Thymus (tissue), 11 donors: ENCODE results near the gene PYROXD2. TPM values are rescaled to one million over a fixed set of nuclear protein-coding genes. Genes with fewer than 3 reads are reported as not detected.

Source experiments
- DNase-seq, 9 donors: peaks; one replicate each; pipeline ENCODE4 v3.0.0-alpha.2; 2013; ENCODE audit warnings: low spot score in 9 of 9, low read depth in 6 of 9, missing footprints in 1 of 9
- H3K27ac ChIP-seq, 2 donors: one replicate each; pipeline ENCODE4 v1.5.1; 2013; ENCODE audit warnings: control low read depth in 1 of 2, low read depth in 1 of 2, low read length in 1 of 2, mild to moderate bottlenecking in 1 of 2, moderate library complexity in 1 of 2
- H3K27me3 ChIP-seq, 2 donors: one replicate each; pipeline ENCODE4 v1.5.1; 2013; ENCODE audit warnings: low read length in 1 of 2; ENCODE audit not compliant: control insufficient read depth in 2 of 2, insufficient read depth in 1 of 2
- H3K36me3 ChIP-seq, 2 donors: one replicate each; pipeline ENCODE4 v1.5.1; 2013; ENCODE audit warnings: low read length in 1 of 2, mild to moderate bottlenecking in 1 of 2, moderate library complexity in 1 of 2; ENCODE audit not compliant: control insufficient read depth in 2 of 2, insufficient read depth in 2 of 2
- H3K4me1 ChIP-seq, 2 donors: one replicate each; pipeline ENCODE4 v1.5.1; 2013; ENCODE audit warnings: low read length in 2 of 2; ENCODE audit not compliant: control insufficient read depth in 2 of 2, insufficient read depth in 2 of 2
- H3K4me3 ChIP-seq, 2 donors: one replicate each; pipeline ENCODE4 v1.5.1; 2013; ENCODE audit warnings: low read length in 2 of 2, control low read depth in 1 of 2, mild to moderate bottlenecking in 1 of 2
- H3K9me3 ChIP-seq, 2 donors: one replicate each; pipeline ENCODE4 v1.5.1; 2013; ENCODE audit warnings: low read length in 1 of 2, mild to moderate bottlenecking in 1 of 2; ENCODE audit not compliant: control insufficient read depth in 2 of 2, insufficient read depth in 1 of 2
- WGBS: extraction: QIAGEN DNeasy Blood & Tissue Kit; methylation state at CpG from one replicate; pipeline ENCODE4 v1.1.7; 2013; 5-methylcytosine and 5-hydroxymethylcytosine counted together
- polyA plus RNA-seq: library from polyadenylated mRNA; stranded (reverse); fragments of 200-250 nt; gene quantifications from one replicate; pipeline ENCODE4 v1.2.3, GENCODE V29; 2013
- total RNA-seq: library from RNA; stranded (reverse); fragments of 120-200 nt; gene quantifications from one replicate; pipeline ENCODE4 v1.2.4, GENCODE V29; 2013
- donor health status: healthy.

PYROXD2 gene
- total and polyA plus RNA-seq, 2 donors: 2.0 to 17.8 TPM

DNA sequence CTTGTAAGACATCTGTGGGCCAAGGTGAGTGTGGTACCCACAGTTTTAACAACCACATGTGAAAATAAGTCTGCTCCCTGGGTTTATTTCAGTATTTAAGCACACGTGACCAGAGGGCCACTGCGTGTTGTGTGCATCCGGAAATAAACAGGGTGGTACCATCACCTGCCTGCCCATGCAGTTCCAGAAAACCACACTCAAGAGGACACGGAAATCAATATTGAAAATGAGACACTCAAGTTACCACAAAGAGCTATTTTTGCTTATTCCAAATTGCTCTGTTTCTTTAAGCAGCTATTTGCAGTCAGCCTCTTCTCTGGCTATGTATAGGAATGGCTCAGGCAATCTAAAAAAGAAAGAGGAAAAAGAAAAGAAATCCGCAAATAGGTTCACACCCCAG is 75.2 kb downstream of the PYROXD2 start:
- WGBS: 39% methylated on average over 5 of the region's 5 CpGs
- H3K4me3 ChIP-seq: no peak overlapping the region
- no peaks in the 10 kb centered on the region for H3K4me1 ChIP-seq

DNA sequence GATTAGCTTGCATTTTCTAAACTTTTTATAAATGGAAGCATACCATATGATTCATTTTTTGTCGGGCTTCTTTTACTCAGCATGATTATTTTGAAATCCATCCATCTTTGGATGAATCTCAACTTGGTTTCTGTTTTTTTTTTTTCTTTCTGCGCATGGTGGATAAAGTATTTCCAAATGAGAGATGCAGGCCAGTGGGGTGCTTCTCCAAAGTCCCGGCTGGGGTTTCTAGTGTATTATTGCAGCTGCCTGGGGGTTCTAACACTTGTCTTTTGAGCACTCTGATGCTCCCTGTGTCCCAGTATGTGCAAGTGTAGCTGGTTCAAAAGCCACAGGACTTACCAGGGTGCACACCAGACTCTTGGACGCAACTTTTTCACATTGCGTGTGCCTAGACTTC is 76.1 kb downstream of the PYROXD2 start:
- Histone ChIP-seq H3K4me1 (no peaks in the 10 kb centered on the region), H3K27me3 (peaks cover 0 to 9% of the 10 kb centered on the region in 2 donors), H3K4me3 (no peak overlapping the region), H3K27ac (no peak overlapping the region), H3K36me3 (no peaks in the 10 kb centered on the region), H3K9me3 (no peaks in the 10 kb centered on the region)
- 91% methylated on average over 5 of the region's 5 CpGs for WGBS
- no peak for DNase-seq

More for the DNA sequence above, 75.2 kb downstream of the PYROXD2 start:
- no peak for DNase-seq
- Histone ChIP-seq H3K27me3 (peaks cover 0 to 9% of the 10 kb centered on the region in 2 donors), H3K36me3 (no peaks in the 10 kb centered on the region), H3K27ac (no peak overlapping the region), H3K9me3 (no peaks in the 10 kb centered on the region)

GRCh38 chr10:98338318-98338717 is 76.7 kb downstream of the PYROXD2 start:
- H3K27me3 ChIP-seq: peaks cover 0 to 9% of the 10 kb centered on the region in 2 donors
- DNase-seq: no peak
- no peaks in the 10 kb centered on the region for H3K9me3 ChIP-seq
- no peaks in the 10 kb centered on the region for H3K36me3 ChIP-seq
- 93% methylated on average over 6 of the region's 6 CpGs for WGBS
- H3K4me1 ChIP-seq: no peaks in the 10 kb centered on the region
- no peak overlapping the region for H3K27ac ChIP-seq
- H3K4me3 ChIP-seq: no peak overlapping the region

DNA sequence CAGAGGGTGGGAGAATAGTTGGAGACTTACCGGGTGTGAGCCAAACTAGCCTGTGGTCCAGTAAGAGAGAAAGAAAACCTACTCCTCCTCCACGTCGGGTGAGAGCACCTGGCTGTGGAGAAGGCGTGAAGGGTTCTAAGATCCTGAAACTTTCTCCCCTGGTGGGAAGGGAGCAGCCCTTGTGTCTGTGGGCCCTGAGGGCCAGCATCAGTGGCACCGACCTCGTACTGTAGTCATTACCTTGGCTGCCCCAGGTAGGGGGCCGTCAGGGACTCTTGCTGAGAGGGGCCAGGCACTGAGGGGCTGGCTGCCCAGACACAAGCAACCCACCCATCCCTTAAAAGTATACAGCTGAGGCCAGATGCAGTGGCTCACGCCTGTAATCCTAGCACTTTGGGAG is 77.5 kb downstream of the PYROXD2 start:
- H3K4me1 ChIP-seq: no peaks in the 10 kb centered on the region
- no peak overlapping the region for H3K4me3 ChIP-seq
- no peak for DNase-seq
- H3K9me3 ChIP-seq: no peaks in the 10 kb centered on the region
- no peak overlapping the region for H3K27ac ChIP-seq
- peaks cover 0 to 9% of the 10 kb centered on the region in 2 donors for H3K27me3 ChIP-seq
- WGBS: 95% methylated on average over 8 of the region's 8 CpGs
- no peaks in the 10 kb centered on the region for H3K36me3 ChIP-seq

Other genes starting within 250 kb of the PYROXD2 start
- gene LOXL4, start 147.0 kb downstream of the PYROXD2 start, total RNA-seq: 0.99 TPM
- 3.6 TPM for gene LOXL4, start 147.0 kb downstream of the PYROXD2 start, polyA plus RNA-seq
- 22.1 TPM for gene HPS1, start 31.8 kb upstream of the PYROXD2 start, total RNA-seq
- gene HPS1, start 31.8 kb upstream of the PYROXD2 start, polyA plus RNA-seq: 50.4 TPM